Raji (cell line): ENCODE results near the gene DPP6.

ENCODE experiments used
- POLR2A ChIP-seq: IDR thresholded peaks from 2 replicates; pipeline ENCODE4 v1.6.1; 2011; ENCODE audit warnings: low read depth, low read length, control low read depth; ENCODE audit not compliant: insufficient read depth

Gene DPP6

GRCh38 chr7:154860621-154861375, 808.6 kb downstream of the DPP6 start:
- TF ChIP-seq POLR2A, result no peak

GRCh38 chr7:154861589-154861988, 809.4 kb downstream of the DPP6 start:
- TF ChIP-seq POLR2A, result no peak

- TF ChIP-seq POLR2A, result no peak
These were observed 810.1 kb downstream of the DPP6 start for GRCh38 chr7:154862153-154862791.

- TF ChIP-seq POLR2A, result no peak
These were observed 811.7 kb downstream of the DPP6 start for GRCh38 chr7:154863766-154864522.

- no peak for TF ChIP-seq POLR2A
These were observed 812.3 kb downstream of the DPP6 start for GRCh38 chr7:154864523-154864891.

GRCh38 chr7:154865984-154866685, 813.9 kb downstream of the DPP6 start:
- no peak for TF ChIP-seq POLR2A

- TF ChIP-seq POLR2A, result no peak
These were observed 814.9 kb downstream of the DPP6 start for GRCh38 chr7:154867068-154867467.

GRCh38 chr7:154868921-154869320, 816.7 kb downstream of the DPP6 start:
- TF ChIP-seq POLR2A, result no peak

GRCh38 chr7:154869436-154869835, 817.2 kb downstream of the DPP6 start:
- no peak for TF ChIP-seq POLR2A

- TF ChIP-seq POLR2A, result no peak
These were observed 819.3 kb downstream of the DPP6 start for GRCh38 chr7:154871507-154871906.

- TF ChIP-seq POLR2A, result no peak
These were observed 819.9 kb downstream of the DPP6 start for GRCh38 chr7:154871928-154872750.

GRCh38 chr7:154872811-154873499, 820.8 kb downstream of the DPP6 start:
- TF ChIP-seq POLR2A, result no peak

GRCh38 chr7:154873500-154874121, 821.4 kb downstream of the DPP6 start:
- no peak for TF ChIP-seq POLR2A
